CD4-positive, alpha-beta T cell (primary cell): ENCODE measurements around the gene MBOAT2. TPM values are rescaled to one million over a fixed set of nuclear protein-coding genes. Genes with fewer than 3 reads are reported as not detected.
A peak's percentile ranks its signal among the peaks of the same experiment; 100 is the strongest.

ENCODE experiments used
- ATAC-seq: fragments of 200-7000 bp; cut with Tn5 transposase; one replicate; pipeline ENCODE4 v1.10.0; 2022; ENCODE audit warnings: mild to moderate bottlenecking; ENCODE audit not compliant: poor library complexity
- CTCF ChIA-PET: fragments of 350-600 bp; sonication (Branson Sonifier 250); formaldehyde crosslinking; loops from one replicate; lab custom pipeline; 2021; ENCODE audit warnings: antibody characterized with exemption, inconsistent platforms; lab: Charles Lee
- POLR2A ChIA-PET: fragments of 350-600 bp; sonication (Branson Sonifier 250); formaldehyde crosslinking; loops from one replicate; lab custom pipeline; 2021; ENCODE audit warnings: antibody characterized with exemption, inconsistent platforms; lab: Charles Lee
- DNase-seq, 14 experiments: peaks; one replicate each; pipeline ENCODE4 v3.0.0-alpha.2; 2013 to 2020; ENCODE audit warnings: mixed read lengths in 2 of 14
- H3K27ac ChIP-seq, 2 donors: one replicate each; pipeline versions ENCODE4 v1.5.1 to v1.7.0; 2013; ENCODE audit warnings: low read length in 2 of 2, low read depth in 1 of 2, mild to moderate bottlenecking in 1 of 2
- H3K27me3 ChIP-seq, 2 experiments: 1 replicate in 1 of 2; 2 replicates in 1 of 2; pipeline versions ENCODE4 v1.6.1 to v1.7.0; 2013; ENCODE audit warnings: low read length in 2 of 2, control low read depth in 1 of 2, mild to moderate bottlenecking in 1 of 2, moderate library complexity in 1 of 2; ENCODE audit not compliant: insufficient read depth in 2 of 2, control insufficient read depth in 1 of 2
- H3K36me3 ChIP-seq: one replicate; pipeline ENCODE4 v1.6.1; 2013; ENCODE audit warnings: low read length, control low read depth; ENCODE audit not compliant: insufficient read depth
- H3K4me1 ChIP-seq: one replicate; pipeline ENCODE4 v1.6.1; 2013; ENCODE audit warnings: low read length, control low read depth; ENCODE audit not compliant: insufficient read depth
- H3K4me3 ChIP-seq: one replicate; pipeline ENCODE4 v1.5.1; 2013; ENCODE audit warnings: mild to moderate bottlenecking, low read length, moderate library complexity
- H3K9me3 ChIP-seq, 2 experiments: 1 replicate in 1 of 2; 2 replicates in 1 of 2; pipeline versions ENCODE4 v1.6.1 to v1.7.0; 2013; ENCODE audit warnings: low read length in 2 of 2, mild to moderate bottlenecking in 2 of 2, control low read depth in 1 of 2, moderate library complexity in 1 of 2; ENCODE audit not compliant: control insufficient read depth in 1 of 2, insufficient read depth in 1 of 2
- H3K27ac Mint-ChIP-seq: one replicate; pipeline ENCODE4 v1.8.0; 2020; ENCODE audit warnings: mixed read lengths
- H3K27me3 Mint-ChIP-seq: one replicate; pipeline ENCODE4 v1.8.0; 2021; ENCODE audit warnings: mixed read lengths
- H3K36me3 Mint-ChIP-seq: one replicate; pipeline ENCODE4 v1.8.0; 2021; ENCODE audit warnings: low read depth, mixed read lengths
- H3K4me1 Mint-ChIP-seq: one replicate; pipeline ENCODE4 v1.8.0; 2021; ENCODE audit warnings: low read depth, mixed read lengths
- H3K4me3 Mint-ChIP-seq: one replicate; pipeline ENCODE4 v1.8.0; 2020; ENCODE audit warnings: mild to moderate bottlenecking, mixed read lengths
- H3K9me3 Mint-ChIP-seq: one replicate; pipeline ENCODE4 v1.8.0; 2020; ENCODE audit warnings: mixed read lengths
- CTCF ChIP-seq: fragments of 200-600 bp; IDR thresholded peaks from one replicate; pipeline ENCODE4 v1.8.0; 2022; ENCODE audit warnings: antibody characterized with exemption, mild to moderate bottlenecking
- intact Hi-C, 2 experiments: fragments of 100-400 bp; cut with DNase I in 1 of 2; cut with micrococcal nuclease in 1 of 2; formaldehyde crosslinking; loops; one replicate each; pipeline versions ENCODE4 v1.15.1 to v1.9.0; 2023 to 2025; cut with DNase I, micrococcal nuclease
- total RNA-seq, 174 experiments: library from RNA in 2 of 174; stranded (reverse) in 2 of 174; gene quantifications; one replicate each; pipeline ENCODE4 v1.2.3 and lab custom pipeline; 2021 to 2026

The MBOAT2 gene
- total RNA-seq, 2 experiments from 2014 or later: 1.9 to 2.0 TPM

- no peaks in the 10 kb centered on the region for H3K36me3 ChIP-seq
- H3K9me3 Mint-ChIP-seq: no peaks in the 10 kb centered on the region
- CTCF ChIA-PET: no interaction called here
- no peak overlapping the region for H3K4me3 ChIP-seq
- DNase-seq (no peak), ATAC-seq (no peak)
- H3K27ac Mint-ChIP-seq: no peak overlapping the region
- H3K9me3 ChIP-seq: no peaks in the 10 kb centered on the region
- H3K4me3 Mint-ChIP-seq: peak overlapping the region; percentile 100
- H3K36me3 Mint-ChIP-seq: peaks cover 4% of the 10 kb centered on the region
- TF ChIP-seq CTCF: no peak
- POLR2A ChIA-PET: no interaction called here
- no peak overlapping the region for H3K27ac ChIP-seq
- H3K27me3 Mint-ChIP-seq: no peaks in the 10 kb centered on the region
- H3K4me1 Mint-ChIP-seq: peaks cover 68% of the 10 kb centered on the region
- peaks cover 48% of the 10 kb centered on the region for H3K4me1 ChIP-seq
- intact Hi-C loops: loop anchor here (5.0 to 10.0 kb wide), 5 partner anchors 153 to 1977 kb away; partner anchors contain the start of genes CPSF3 (in 2 of the 2), ITGB1BP1 (in 2 of the 2), HPCAL1 (in 1 of the 2) and ID2 (in 1 of the 2)
- no peaks in the 10 kb centered on the region for H3K27me3 ChIP-seq
Observed at GRCh38 chr2:8835279-8835678, 168.2 kb downstream of the MBOAT2 start.

- peak overlapping the region; percentile 35 for H3K4me3 Mint-ChIP-seq
- no peaks in the 10 kb centered on the region for H3K27me3 Mint-ChIP-seq
- CTCF ChIA-PET: interaction anchor here (0.6 kb wide), 1 partner anchor 148 kb away, joined by 3 read pairs; no protein-coding TSS in a partner anchor
- no peak for TF ChIP-seq CTCF
- no peak overlapping the region for H3K27ac ChIP-seq
- no peaks in the 10 kb centered on the region for H3K27me3 ChIP-seq
- H3K9me3 Mint-ChIP-seq: no peaks in the 10 kb centered on the region
- peaks cover 79% of the 10 kb centered on the region for H3K4me1 Mint-ChIP-seq
- POLR2A ChIA-PET: no interaction called here
- intact Hi-C loops: loop anchor here in 1 of 2 experiments (10.0 kb wide), 1 partner anchor 1471 kb away; the partner anchor contains the start of gene HPCAL1
- no peak for ATAC-seq
- no peaks in the 10 kb centered on the region for H3K36me3 ChIP-seq
- DNase-seq: no peak
- H3K9me3 ChIP-seq: no peaks in the 10 kb centered on the region
- H3K27ac Mint-ChIP-seq: no peak overlapping the region
- peaks cover 4% of the 10 kb centered on the region for H3K36me3 Mint-ChIP-seq
- H3K4me3 ChIP-seq: no peak overlapping the region
- peaks cover 48% of the 10 kb centered on the region for H3K4me1 ChIP-seq
Observed at GRCh38 chr2:8833853-8834252, 169.6 kb downstream of the MBOAT2 start.

GRCh38 chr2:8831516-8831915 is 172.0 kb downstream of the MBOAT2 start:
- ATAC-seq (no peak), DNase-seq (no peak)
- CTCF ChIA-PET: no interaction called here
- intact Hi-C loops: loop anchor here in 1 of 2 experiments (10.0 kb wide), 1 partner anchor 1473 kb away; the partner anchor contains the start of gene HPCAL1
- H3K9me3 Mint-ChIP-seq: no peaks in the 10 kb centered on the region
- POLR2A ChIA-PET: no interaction called here
- no peak overlapping the region for H3K4me3 ChIP-seq
- H3K4me1 Mint-ChIP-seq: peaks cover 85% of the 10 kb centered on the region
- peaks cover 11% of the 10 kb centered on the region for H3K36me3 Mint-ChIP-seq
- H3K9me3 ChIP-seq: no peaks in the 10 kb centered on the region
- no peak overlapping the region for H3K4me3 Mint-ChIP-seq
- no peak overlapping the region for H3K27ac Mint-ChIP-seq
- H3K27me3 Mint-ChIP-seq: no peaks in the 10 kb centered on the region
- H3K27me3 ChIP-seq: no peaks in the 10 kb centered on the region
- no peak overlapping the region for H3K27ac ChIP-seq
- TF ChIP-seq CTCF: no peak
- H3K36me3 ChIP-seq: peaks cover 3% of the 10 kb centered on the region
- peaks cover 36% of the 10 kb centered on the region for H3K4me1 ChIP-seq
